Right renal pelvis (tissue), 4 donors: ENCODE results near the gene KRT15. TPM values are rescaled to one million over a fixed set of nuclear protein-coding genes. Genes with fewer than 3 reads are reported as not detected.

Experiments used
- DNase-seq, 4 donors: peaks; one replicate each; pipeline ENCODE4 v3.0.0-alpha.2; 2013; ENCODE audit warnings: low read depth in 4 of 4, low spot score in 3 of 4, missing footprints in 1 of 4
- polyA plus RNA-seq, 4 donors: library from polyadenylated mRNA; unstranded; fragments of 120-200 nt; gene quantifications; one replicate each; pipeline ENCODE4 v1.2.1, GENCODE V29; 2013; ENCODE audit not compliant: insufficient read length in 4 of 4

The KRT15 gene
- polyA plus RNA-seq, 4 donors, result 0.68 to 2.9 (median 1.2) TPM

GRCh38 chr17:41507315-41507880 lies 11.3 kb downstream of the KRT15 start:
- DNase-seq, result no peak

DNA sequence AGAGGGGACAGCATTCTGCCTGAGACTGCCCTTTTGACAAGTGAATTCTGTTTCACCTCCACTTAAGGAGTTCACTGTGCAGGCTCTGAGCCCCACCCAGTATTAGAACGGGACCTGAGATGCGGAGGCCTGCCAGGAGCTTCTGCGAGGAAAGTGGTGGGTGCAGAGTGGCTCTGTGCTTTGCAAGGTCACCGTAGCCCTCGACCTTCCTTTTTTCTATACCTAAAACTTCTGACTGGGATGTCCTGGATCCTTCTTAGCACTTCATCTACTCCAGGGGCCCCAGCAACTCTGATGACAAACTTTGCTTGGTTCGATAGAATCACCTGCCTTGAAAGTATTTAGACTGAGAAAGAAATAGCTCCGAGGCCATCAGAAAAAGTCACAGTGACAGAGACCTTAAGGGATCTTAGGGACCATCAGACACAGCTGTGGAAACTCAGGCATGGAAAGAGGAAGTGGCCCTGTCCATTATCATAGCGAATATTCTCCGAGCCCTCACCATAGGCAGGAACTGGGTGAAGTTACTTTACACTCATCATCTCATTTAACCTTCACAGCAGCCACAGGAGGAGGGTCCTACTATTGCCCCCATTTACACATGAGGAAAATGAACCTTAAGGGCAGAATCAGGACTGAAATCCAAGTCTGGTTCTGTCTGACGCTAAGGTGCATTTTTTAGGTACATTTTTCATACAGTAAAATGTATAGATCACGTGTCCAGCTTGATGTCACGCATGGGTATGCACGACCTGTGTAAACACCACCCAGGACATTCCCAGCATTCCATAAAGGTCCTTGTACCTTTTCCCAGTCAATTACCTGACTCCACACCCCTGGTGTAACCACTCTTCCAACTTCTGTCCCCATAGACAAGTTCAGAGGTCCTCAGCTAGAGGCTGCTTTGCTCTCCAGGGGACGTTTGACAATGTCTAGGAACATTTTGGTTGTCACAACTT lies 12.6 kb downstream of the KRT15 start:
- DNase-seq, result no peak

GRCh38 chr17:41505007-41505808 lies 13.5 kb downstream of the KRT15 start, which contains the start of gene KRT13:
KRT13 (minus strand) TSS chr17:41505612; CDS start chr17:41505550, 62 bp downstream.
- no peak for DNase-seq

DNA sequence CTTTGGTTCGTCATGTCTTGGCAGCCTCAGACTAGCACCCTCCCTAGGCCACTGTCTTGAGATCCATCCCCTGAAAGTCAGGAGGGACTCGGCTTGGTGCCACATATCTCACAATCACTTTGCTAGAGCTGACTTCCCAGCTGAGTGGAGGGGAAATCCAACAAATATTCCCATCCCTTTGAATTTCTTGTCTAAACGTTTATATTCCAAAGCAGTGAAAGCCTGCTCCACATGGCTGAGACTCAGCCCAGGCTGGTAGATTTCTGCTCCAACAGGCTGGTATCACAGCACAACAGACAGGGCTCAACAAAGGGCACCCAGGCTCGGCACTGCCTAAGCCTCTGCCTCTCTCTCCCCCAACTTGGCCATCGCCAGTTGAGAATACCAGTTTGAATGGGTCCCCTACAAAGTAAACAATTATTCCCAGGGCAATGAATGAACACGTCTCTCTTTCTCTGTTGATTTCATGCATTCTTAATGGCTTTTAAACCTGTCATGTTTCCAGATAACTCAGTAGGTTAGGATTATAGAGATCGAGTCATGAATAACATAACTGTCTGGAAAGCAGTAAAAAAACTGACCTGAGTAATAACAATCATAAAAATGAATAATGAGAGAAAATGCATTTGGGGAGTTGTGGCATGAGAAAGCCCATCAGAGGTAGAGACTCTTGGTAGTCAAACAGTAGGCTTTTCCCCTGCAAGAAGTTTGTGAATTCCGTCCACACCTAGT lies 14.3 kb downstream of the KRT15 start:
- DNase-seq, result no peak

DNA sequence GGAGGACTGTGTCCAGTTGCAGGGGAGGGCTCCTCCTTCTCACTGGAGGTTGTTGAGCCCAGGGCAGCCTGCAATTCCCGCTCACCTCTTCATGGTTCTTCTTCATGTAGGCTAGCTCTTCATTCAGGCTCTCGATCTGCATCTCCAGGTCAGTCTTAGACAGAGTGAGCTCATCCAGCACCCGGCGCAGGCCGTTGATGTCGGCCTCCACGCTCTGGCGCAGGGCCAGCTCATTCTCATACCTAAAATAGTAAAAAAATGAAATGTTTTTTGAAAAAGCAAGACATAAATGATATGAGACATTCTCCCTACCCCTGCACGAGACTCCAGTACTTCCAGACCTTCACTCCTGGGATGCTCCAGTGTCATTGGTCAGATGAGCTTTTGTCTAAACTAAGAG lies 15.5 kb downstream of the KRT15 start:
- no peak for DNase-seq

DNA sequence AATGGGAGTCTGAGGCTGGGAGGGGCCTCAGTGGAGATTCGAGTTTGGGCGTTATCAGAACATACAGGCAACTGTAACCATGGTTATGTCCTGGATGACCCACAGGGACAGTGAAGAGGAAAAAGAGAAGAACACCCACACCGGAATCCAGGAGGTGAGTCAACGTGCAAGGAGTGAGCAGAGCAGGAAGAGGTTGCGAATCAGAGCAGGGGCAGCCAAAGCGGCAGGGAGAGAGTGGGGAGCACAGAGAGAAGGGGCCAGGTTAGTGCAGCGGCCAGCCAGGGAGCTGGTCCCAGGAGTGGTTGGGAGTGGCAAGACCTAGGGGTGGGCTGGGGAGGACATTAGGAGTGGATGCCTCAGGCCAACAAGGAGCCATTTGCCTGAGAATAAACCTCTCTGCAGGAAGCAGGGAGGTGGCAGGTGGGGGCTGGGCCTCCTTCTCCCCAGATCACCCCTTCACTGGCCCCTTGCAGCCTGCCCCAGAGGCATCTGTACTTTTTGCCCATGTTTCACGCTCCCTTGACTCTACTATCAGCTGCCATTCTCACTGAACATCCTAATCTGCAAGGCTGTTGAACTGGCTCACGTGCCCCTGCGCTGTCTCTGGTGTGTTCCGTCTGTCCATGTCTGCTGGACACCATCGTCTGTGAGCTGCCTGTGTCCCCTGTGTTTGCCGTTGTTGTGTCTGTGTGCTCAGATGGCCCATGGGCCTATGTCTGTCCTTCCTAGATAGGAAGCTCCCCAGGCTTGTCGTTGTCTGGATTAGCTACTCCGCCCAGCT lies 18.4 kb downstream of the KRT15 start:
- no peak for DNase-seq

GRCh38 chr17:41499714-41500113 lies 19.0 kb downstream of the KRT15 start:
- DNase-seq, result no peak

DNA sequence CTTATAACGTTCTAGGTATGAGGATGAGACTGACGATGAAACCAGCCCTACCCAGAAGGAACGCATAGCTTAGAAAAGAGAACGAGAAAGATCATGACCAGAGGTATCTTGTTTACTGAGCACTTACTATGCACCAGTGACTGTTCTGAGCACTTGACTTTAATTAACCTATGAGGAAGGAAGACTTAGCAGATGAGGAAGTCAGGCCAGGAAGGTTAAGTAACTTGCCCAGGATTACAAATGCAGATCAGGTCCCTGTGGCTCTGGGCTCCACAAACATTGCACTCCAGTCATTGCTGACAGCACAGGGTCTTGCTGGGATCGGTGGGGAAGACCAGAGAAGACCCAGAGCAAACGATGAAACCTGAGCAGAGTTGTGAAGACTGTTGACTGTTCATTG lies 20.4 kb downstream of the KRT15 start:
- DNase-seq, result no peak

DNA sequence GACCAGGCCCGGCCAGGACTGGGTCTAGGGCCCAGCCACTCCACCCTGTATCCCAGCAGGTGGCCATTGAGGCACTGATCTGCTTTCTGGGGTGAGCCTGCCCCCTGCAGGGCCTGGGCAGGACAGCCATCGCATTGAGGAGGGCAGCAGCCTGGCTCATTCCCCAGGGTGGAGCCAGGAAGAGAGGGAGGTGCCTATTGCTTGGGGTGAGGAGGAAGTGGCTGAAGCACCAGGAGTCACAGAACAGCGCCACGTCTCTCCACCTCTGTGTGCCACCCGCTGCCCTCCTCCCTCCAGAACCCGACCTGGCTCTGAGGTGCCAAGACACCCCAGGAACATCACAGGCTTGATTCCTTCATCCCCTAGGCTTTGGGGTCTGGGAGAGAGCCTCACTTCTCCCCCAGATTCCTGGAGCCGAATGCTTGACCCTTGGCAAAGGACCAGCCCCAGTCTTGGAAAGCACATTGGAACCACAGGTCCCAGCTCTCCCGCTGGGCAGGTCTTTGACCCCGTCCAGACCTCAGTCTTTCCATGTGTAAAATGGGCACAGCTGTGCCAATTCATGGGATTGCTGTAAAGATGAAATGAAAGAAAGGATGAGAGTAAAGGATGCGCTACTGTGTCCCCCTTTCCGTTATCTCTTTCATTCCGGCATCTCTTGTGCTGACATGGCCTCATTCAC lies 21.7 kb downstream of the KRT15 start:
- peak in 3 of 4 donors; percentile 30 to 50 (median 39) for DNase-seq

DNA sequence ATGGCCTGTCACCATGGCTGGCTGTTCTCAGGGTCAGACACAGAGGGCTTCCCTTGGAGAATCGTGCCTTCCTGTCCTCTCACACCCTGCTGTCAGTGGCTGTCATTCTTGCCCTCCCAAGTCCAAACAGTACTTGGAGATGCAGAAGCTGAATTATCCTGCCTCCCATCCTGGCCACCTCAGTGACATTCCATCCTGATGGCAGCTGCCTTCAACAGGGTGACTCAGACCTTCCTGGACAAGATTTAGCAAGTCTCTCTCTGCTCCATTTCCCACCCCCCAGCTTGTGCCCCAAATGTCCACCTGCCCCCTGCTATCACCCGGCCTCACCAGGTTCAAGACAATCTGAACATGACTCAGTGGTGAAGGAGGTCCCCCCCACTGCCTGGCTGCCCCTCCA lies 24.2 kb downstream of the KRT15 start:
- DNase-seq, result no peak

DNA sequence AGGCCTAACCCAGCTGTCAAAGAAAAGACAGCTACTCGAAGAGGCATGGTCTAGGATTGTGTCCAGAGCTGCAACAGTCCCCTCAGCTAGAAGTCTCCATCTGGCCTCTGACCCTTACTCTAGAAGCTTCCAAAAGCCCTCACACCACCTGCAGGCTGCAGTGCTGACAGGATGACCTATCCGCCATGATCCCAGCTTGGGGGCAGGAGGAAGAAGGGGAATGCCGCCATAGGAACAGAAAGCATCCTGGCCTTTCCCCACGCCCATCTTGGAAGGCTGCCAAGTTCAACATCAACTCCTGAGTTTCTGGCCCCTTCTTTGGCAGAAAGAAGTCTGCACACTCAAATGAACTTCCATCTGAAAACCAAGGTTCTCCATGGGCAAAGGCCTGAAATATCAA lies 25.9 kb downstream of the KRT15 start:
- DNase-seq, result peak in 3 of 4 donors; percentile 36 to 52 (median 43)

DNA sequence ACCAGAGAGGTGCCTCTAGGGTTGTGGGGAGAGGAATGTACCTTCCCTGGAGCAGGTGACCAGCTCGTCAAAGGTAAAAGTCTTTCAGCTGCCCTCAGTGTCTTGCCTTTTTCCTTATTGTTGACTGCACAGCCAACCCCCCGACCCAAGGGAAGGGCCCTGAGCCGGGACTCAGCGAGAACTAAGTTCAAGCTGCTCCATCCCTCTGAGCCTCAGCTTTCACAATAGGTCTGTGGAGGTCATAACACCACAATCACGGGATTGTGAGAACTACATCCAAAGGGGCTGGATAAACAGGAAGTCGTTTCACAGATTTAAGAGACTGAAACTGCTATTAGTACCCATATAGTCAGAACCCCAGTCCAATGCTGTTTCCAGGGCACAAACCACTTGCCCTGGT lies 26.3 kb downstream of the KRT15 start:
- DNase-seq, result no peak

- DNase-seq, result no peak
Measured at GRCh38 chr17:41491476-41491875, 27.2 kb downstream of the KRT15 start.

- DNase-seq, result no peak
Measured at GRCh38 chr17:41490000-41490990, 28.4 kb downstream of the KRT15 start.

DNA sequence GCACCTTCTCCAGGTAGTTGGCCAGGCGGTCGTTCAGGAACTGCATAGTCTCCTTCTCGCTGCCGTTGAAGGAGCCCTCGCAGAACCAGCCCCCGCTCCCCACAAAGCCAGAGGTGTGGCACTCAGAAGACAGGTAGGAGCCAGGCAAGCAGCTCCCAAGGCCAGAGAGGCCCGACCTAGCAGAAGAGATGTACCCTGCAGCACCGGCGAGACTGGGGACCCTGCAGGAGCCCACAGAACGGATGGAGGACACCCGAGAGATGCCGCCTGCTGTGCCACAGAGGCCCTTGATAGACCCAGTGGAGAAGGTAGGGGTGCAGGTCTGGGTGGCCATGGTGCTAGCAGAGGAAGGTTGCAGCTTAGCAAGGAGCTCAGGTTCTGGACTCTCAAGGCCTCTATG lies 29.2 kb downstream of the KRT15 start, which contains the start of gene KRT36:
TSS of gene KRT36 (minus strand) at position 380 of the 400 bp plus-strand sequence. CDS start at position 334, 46 bp downstream.
- DNase-seq, result no peak

GRCh38 chr17:41486809-41487530 lies 31.7 kb downstream of the KRT15 start:
- DNase-seq, result no peak

- DNase-seq, result no peak
Measured at GRCh38 chr17:41486316-41486715, 32.4 kb downstream of the KRT15 start.
